A549 treated with AZD9567 at 1 μM for 4 hours (cell line): Measurements from ENCODE around the gene FXYD7. TPM values are rescaled to one million over a fixed set of nuclear protein-coding genes. Genes with fewer than 3 reads are reported as not detected.

ENCODE experiments used
- total RNA-seq: library from RNA; stranded (reverse); fragments of 200-300 nt; extraction: Qiagen RNA extraction; gene quantifications from 5 replicates; pipeline ENCODE4 v1.2.3, GENCODE V29; 2022; ENCODE audit not compliant: insufficient read depth

The FXYD7 gene, protein sequence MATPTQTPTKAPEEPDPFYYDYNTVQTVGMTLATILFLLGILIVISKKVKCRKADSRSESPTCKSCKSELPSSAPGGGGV
- 0.21 to 0.29 TPM (median 0.23 TPM) in 4 of 5 replicates, not detected in the other for total RNA-seq

DNA sequence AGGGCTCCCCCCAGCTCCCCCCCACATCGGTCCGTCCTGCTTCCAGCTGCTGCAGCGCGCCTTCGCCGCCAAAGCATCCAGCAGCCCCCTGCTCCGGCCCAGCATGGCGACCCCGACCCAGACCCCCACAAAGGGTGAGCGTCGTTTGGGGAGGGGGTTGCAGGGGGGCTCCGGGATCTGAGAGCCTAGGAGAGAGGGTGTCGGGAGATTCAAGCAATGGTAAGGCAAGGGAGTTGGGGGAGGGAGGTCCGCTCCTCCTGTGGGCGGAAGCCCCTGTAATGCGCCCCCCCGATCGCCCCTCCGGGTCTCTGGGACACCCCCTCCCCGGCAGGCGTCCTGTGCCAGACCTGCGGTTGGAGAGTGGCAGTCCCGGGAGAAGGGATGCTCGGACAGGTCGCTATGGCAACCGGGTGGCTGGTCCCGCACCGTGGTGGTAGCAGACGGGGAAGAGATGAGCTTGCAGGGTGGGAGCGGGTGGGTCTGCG lies at the start of gene FXYD7:
FXYD7 (plus strand) TSS at position 25 of the 485 bp plus-strand sequence; CDS start at position 104, 79 bp downstream.

DNA sequence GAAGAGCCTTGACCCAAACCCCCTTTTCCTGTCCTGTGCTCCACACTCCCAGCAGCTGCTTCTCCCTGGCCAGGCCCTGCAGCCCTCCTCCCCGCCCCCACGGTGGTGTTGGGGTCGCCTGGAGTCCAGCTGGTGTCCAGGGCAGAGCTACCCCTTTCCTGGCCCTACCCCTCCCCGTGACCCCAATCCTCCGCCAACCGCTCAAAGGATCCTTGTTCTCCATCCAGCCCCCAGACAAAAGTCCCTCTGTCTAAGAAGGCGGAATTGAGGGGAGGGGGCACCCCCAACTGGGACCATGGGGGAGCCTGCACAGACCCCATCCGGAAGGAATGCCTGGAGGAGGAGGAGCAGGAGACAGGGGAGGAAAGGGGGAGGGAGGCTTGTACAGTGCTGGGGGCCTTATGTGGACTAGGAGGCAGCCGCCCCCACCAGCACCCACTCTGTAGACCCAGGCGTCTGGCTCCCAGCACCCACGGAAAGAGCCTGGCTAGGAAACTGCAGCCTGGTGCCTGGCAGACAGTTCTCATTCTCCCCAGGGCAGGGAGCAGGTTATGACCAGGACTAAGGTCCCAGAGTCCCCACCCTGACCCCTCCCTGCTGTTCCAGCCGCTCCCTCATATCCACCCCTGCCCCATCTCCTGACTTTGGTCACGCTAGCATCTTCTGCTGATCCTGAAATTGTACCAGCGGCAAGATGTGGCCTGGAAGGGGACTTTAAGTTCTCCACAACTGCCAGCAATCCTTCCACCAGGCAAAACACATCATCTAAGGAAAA lies 27.7 kb upstream of the FXYD7 start, which contains the start of gene FXYD3:
FXYD3 (plus strand) TSS at position 647 of the 775 bp plus-strand sequence. CDS start 3,554 bp downstream, outside the sequence.

DNA sequence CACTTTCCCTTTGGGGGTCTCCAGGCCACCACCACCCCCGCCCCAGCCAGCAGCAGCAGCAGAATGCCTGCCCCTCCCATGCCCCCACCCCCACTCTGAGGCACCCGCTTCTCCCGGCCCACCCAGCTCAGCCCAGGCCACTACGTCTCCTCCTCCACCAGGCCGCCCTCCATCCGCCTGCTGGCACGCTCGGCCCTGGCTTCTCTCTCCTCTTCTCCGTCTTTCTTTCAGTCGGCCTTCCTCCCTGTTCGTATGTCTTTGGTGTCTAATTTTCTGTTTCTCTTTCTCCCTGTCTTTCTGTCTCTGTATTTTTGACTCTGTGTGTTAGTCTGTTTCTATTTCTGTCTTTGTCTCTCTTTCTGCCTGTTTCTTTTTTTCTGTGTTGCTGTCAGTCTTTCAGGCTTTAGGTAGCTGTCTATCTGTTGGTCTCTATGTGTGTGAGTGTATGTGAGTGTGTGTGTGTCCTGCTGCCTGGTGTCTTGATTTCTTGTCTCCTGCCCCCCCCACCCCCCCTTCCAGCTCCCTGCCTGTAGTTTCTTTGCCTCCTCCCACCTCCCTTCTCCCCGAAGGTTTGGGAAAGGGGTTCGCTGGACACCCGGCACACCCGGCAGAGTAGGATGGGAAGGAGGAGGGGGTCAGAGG lies 8.3 kb upstream of the FXYD7 start, which contains the start of gene LGI4:
LGI4 (minus strand) TSS at position 459 of the 642 bp plus-strand sequence; CDS start at position 80, 379 bp downstream.

DNA sequence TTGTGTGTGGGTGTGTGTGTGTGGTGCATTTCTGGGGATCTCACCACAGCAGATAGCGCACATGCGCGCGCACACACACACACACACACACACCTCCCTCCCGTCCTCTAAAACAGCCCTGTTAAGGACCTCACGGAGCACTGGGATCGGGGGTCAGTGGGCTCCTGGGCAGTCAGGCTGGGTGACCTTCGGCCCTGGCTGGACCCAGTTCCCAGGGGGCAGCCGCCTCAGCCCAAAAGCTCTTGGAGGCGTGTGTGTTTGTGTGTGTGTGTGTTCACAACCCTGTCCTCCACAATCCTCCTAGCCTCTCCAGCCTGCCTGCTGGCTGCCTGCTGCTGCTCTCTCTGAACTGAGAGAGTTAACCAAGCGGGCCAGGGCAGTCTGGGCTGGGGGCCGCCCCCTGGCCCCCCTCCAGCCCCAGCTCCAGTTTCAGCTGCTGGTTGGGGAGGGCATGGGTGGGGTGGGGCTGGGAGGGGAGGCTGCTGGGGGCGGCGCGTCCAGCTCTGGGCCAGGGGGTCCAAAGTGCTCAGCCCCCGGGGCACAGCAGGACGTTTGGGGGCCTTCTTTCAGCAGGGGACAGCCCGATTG lies 4.7 kb upstream of the FXYD7 start, which contains the start of gene FXYD1:
FXYD1 (plus strand) TSS at position 520 of the 588 bp plus-strand sequence. CDS start 1,256 bp downstream, outside the sequence.

GRCh38 chr19:35154525-35155406 lies 11.7 kb downstream of the FXYD7 start, which contains the start of gene FXYD5:
Gene FXYD5 (plus strand): TSS chr19:35154735. CDS start chr19:35155551, 816 bp downstream.

Other genes with a start within 250 kb of the FXYD7 start
- 5.3 to 6.1 TPM (median 5.6 TPM) in 5 replicates for gene ZNF30, start 216.4 kb upstream of the FXYD7 start, total RNA-seq
- 0.49 to 1.5 TPM (median 1.3 TPM) in 5 replicates for gene ZNF792, start 179.0 kb upstream of the FXYD7 start, total RNA-seq
- gene GRAMD1A, start 142.9 kb upstream of the FXYD7 start, total RNA-seq, result 129 to 140 TPM (median 137 TPM) in 5 replicates
- gene SCN1B, start 112.8 kb upstream of the FXYD7 start, total RNA-seq, result 8.7 to 17.8 TPM (median 17.2 TPM) in 5 replicates
- gene HPN, start 101.5 kb upstream of the FXYD7 start, total RNA-seq, result 0.09 to 0.20 TPM (median 0.13 TPM) in 3 of 5 replicates, not detected in the others
- 0.17 to 0.50 TPM (median 0.35 TPM) in 4 of 5 replicates, not detected in the other for gene FXYD3, start 27.4 kb upstream of the FXYD7 start, total RNA-seq
- gene LGI4, start 8.2 kb upstream of the FXYD7 start, total RNA-seq, result 0.07 to 0.32 TPM (median 0.22 TPM) in 4 of 5 replicates, not detected in the other
- gene FXYD1, start 4.4 kb upstream of the FXYD7 start, total RNA-seq, result 0.21 to 0.88 TPM (median 0.29 TPM) in 4 of 5 replicates, not detected in the other
- 172 to 212 TPM (median 198 TPM) in 5 replicates for gene FXYD5, start 11.5 kb downstream of the FXYD7 start, total RNA-seq
- gene FAM187B, start 85.5 kb downstream of the FXYD7 start, total RNA-seq, result not detected in 5 replicates
- gene LSR, start 105.7 kb downstream of the FXYD7 start, total RNA-seq, result 5.7 to 11.3 TPM (median 9.0 TPM) in 5 replicates
- 127 to 152 TPM (median 146 TPM) in 5 replicates for gene USF2, start 125.7 kb downstream of the FXYD7 start, total RNA-seq
- 0.06 to 0.27 TPM (median 0.12 TPM) in 4 of 5 replicates, not detected in the other for gene HAMP, start 139.3 kb downstream of the FXYD7 start, total RNA-seq
- 0.09 to 0.13 TPM in 2 of 5 replicates, not detected in the others for gene MAG, start 148.9 kb downstream of the FXYD7 start, total RNA-seq
- 0.65 to 1.4 TPM (median 0.98 TPM) in 4 of 5 replicates, not detected in the other for gene CD22, start 185.9 kb downstream of the FXYD7 start, total RNA-seq
- gene FFAR1, start 204.6 kb downstream of the FXYD7 start, total RNA-seq, result 0.05 TPM in 1 of 5 replicates, not detected in the others
- 0.07 TPM in 1 of 5 replicates, not detected in the others for gene FFAR3, start 215.2 kb downstream of the FXYD7 start, total RNA-seq
- gene GPR42, start 227.8 kb downstream of the FXYD7 start, total RNA-seq, result not detected in 5 replicates